Lower lobe of right lung (tissue), 2 donors: Measurements from ENCODE around the gene LMBR1. TPM values are rescaled to one million over a fixed set of nuclear protein-coding genes. Genes with fewer than 3 reads are reported as not detected.
A peak's percentile ranks its signal among the peaks of the same experiment; 100 is the strongest.

Experiments
- ATAC-seq, 2 donors: fragments of 200-7000 bp; cut with Tn5 transposase; one replicate each; pipeline ENCODE4 v1.9.1; 2020 to 2022; ENCODE audit warnings: mild to moderate bottlenecking in 2 of 2, moderate library complexity in 2 of 2
- DNase-seq: peaks from one replicate; pipeline ENCODE4 v3.0.0-alpha.2; 2020
- H3K27ac ChIP-seq: fragments of 200-600 bp; one replicate; pipeline ENCODE4 v1.8.0; 2022
- H3K27me3 ChIP-seq: fragments of 200-600 bp; one replicate; pipeline ENCODE4 v1.8.0; 2022; ENCODE audit warnings: low read depth
- H3K36me3 ChIP-seq: fragments of 200-600 bp; one replicate; pipeline ENCODE4 v1.8.0; 2022; ENCODE audit warnings: mild to moderate bottlenecking
- H3K4me1 ChIP-seq: fragments of 200-600 bp; one replicate; pipeline ENCODE4 v1.8.0; 2022
- H3K4me3 ChIP-seq: fragments of 200-600 bp; one replicate; pipeline ENCODE4 v1.8.0; 2022; ENCODE audit warnings: mild to moderate bottlenecking
- H3K9me3 ChIP-seq: fragments of 200-600 bp; one replicate; pipeline ENCODE4 v1.8.0; 2022
- CTCF ChIP-seq: fragments of 200-600 bp; IDR thresholded peaks from one replicate; pipeline ENCODE4 v1.8.0; 2022; ENCODE audit warnings: antibody characterized with exemption, mild to moderate bottlenecking
- intact Hi-C: fragments of 100-400 bp; cut with DNase I; formaldehyde crosslinking; loops from one replicate; pipeline ENCODE4 v1.11.0; 2022
- total RNA-seq: library from RNA; stranded (reverse); fragmentation: NEBNext Ultra II Directional; extraction: Animal tissue kit (Norgen Biotek cat#: 25700); gene quantifications from one replicate; pipeline ENCODE4 v1.2.1, GENCODE V29; 2021
- donor health status: DM: no; HTN: yes; CAD: no; lungs with severe emphysema.

The LMBR1 gene
- total RNA-seq, 1 donor from 2014 or later, result 71.1 TPM

- no peak for TF ChIP-seq CTCF
- Histone ChIP-seq H3K4me1 (peaks cover 10% of the 10 kb centered on the region), H3K27me3 (no peaks in the 10 kb centered on the region), H3K27ac (no peak overlapping the region), H3K4me3 (no peak overlapping the region), H3K9me3 (no peaks in the 10 kb centered on the region), H3K36me3 (no peaks in the 10 kb centered on the region)
- intact Hi-C loops, result no loop called here
- ATAC-seq (peak; percentile 70 to 85), DNase-seq (no peak)
These were observed 124.1 kb downstream of the LMBR1 start for GRCh38 chr7:156768698-156769472.

- Histone ChIP-seq H3K27me3 (no peaks in the 10 kb centered on the region), H3K27ac (no peak overlapping the region), H3K36me3 (peaks cover 8% of the 10 kb centered on the region), H3K4me3 (no peak overlapping the region), H3K9me3 (no peaks in the 10 kb centered on the region), H3K4me1 (peaks cover 10% of the 10 kb centered on the region)
- intact Hi-C loops, result no loop called here
- DNase-seq (no peak), ATAC-seq (no peak)
- TF ChIP-seq CTCF, result no peak
These were observed 126.3 kb downstream of the LMBR1 start for GRCh38 chr7:156766666-156767065.

GRCh38 chr7:156765901-156766656, 126.9 kb downstream of the LMBR1 start:
- no peak for ATAC-seq
- intact Hi-C loops, result no loop called here
- no peak for DNase-seq
- no peaks in the 10 kb centered on the region for H3K27me3 ChIP-seq
- H3K36me3 ChIP-seq, result peaks cover 9% of the 10 kb centered on the region
- no peaks in the 10 kb centered on the region for H3K9me3 ChIP-seq
- H3K4me1 ChIP-seq, result peaks cover 10% of the 10 kb centered on the region
- H3K4me3 ChIP-seq, result no peak overlapping the region
- TF ChIP-seq CTCF, result no peak
- no peak overlapping the region for H3K27ac ChIP-seq

- Histone ChIP-seq H3K27ac (no peak overlapping the region), H3K4me1 (peaks cover 10% of the 10 kb centered on the region), H3K4me3 (no peak overlapping the region), H3K27me3 (no peaks in the 10 kb centered on the region), H3K36me3 (peaks cover 13% of the 10 kb centered on the region), H3K9me3 (no peaks in the 10 kb centered on the region)
- ATAC-seq (no peak), DNase-seq (no peak)
- intact Hi-C loops, result no loop called here
- TF ChIP-seq CTCF, result no peak
These were observed 128.2 kb downstream of the LMBR1 start for GRCh38 chr7:156764766-156765165.

- TF ChIP-seq CTCF, result peak; percentile 66
- H3K36me3 ChIP-seq, result peaks cover 13% of the 10 kb centered on the region
- ATAC-seq (peak; percentile 92 to 95), DNase-seq (peak; percentile 73)
- H3K4me1 ChIP-seq, result peaks cover 7% of the 10 kb centered on the region
- no peaks in the 10 kb centered on the region for H3K27me3 ChIP-seq
- intact Hi-C loops, result no loop called here
- no peaks in the 10 kb centered on the region for H3K9me3 ChIP-seq
- no peak overlapping the region for H3K27ac ChIP-seq
- no peak overlapping the region for H3K4me3 ChIP-seq
These were observed 128.8 kb downstream of the LMBR1 start for GRCh38 chr7:156764016-156764669.
